Panc1 (cell line): Measurements from ENCODE around the gene HMX1. TPM values are rescaled to one million over a fixed set of nuclear protein-coding genes. Genes with fewer than 3 reads are reported as not detected.

Experiments
- ATAC-seq: fragments of 200-7000 bp; cut with Tn5 transposase; 2 replicates; pipeline ENCODE4 v1.9.1; 2020; ENCODE audit warnings: mild to moderate bottlenecking, moderate library complexity
- BruUV-seq: library from RNA; stranded (reverse); fragments of 400-500 nt; replicated peaks from 2 replicates; lab custom pipeline; 2021; lab: Mats Ljungman, UMichigan
- CTCF ChIA-PET: fragments of 300-600 bp; sonication (Branson Sonifier 250); formaldehyde crosslinking; loops from one replicate; lab custom pipeline; 2022; ENCODE audit warnings: antibody characterized with exemption; lab: Charles Lee
- POLR2A ChIA-PET: fragments of 300-600 bp; sonication (Branson Sonifier 250); formaldehyde crosslinking; loops from one replicate; lab custom pipeline; 2022; ENCODE audit warnings: antibody characterized with exemption; lab: Charles Lee
- DNase-seq: peaks from one replicate; pipeline ENCODE4 v3.0.0-alpha.2; 2010; ENCODE audit warnings: low read depth, low spot score
- H3K27ac ChIP-seq: 2 replicates; pipeline ENCODE4 v1.5.1; 2011; ENCODE audit warnings: mild to moderate bottlenecking, low read length, inconsistent platforms
- H3K27me3 ChIP-seq: fragments of 200-500 bp; sonication (Bioruptor generic); 2 replicates; pipeline ENCODE4 v1.6.0; 2014; ENCODE audit warnings: low read length, inconsistent platforms; ENCODE audit not compliant: control insufficient read depth, insufficient read depth
- H3K36me3 ChIP-seq: fragments of 200-500 bp; sonication (Bioruptor generic); 2 replicates; pipeline ENCODE4 v1.5.1; 2014; ENCODE audit warnings: inconsistent platforms, mild to moderate bottlenecking, low read length, moderate library complexity; ENCODE audit not compliant: control insufficient read depth, insufficient read depth
- H3K4me1 ChIP-seq: 2 replicates; pipeline ENCODE4 v1.5.1; 2011; ENCODE audit warnings: inconsistent platforms, mild to moderate bottlenecking, low read length, moderate library complexity; ENCODE audit not compliant: control insufficient read depth, insufficient read depth
- H3K4me3 ChIP-seq, 2 experiments: 2 replicates each; pipeline ENCODE4 v1.5.1; 2011 to 2012; ENCODE audit warnings: low read depth in 2 of 2, low read length in 2 of 2, mild to moderate bottlenecking in 2 of 2, inconsistent platforms in 1 of 2, moderate library complexity in 1 of 2
- H3K9me3 ChIP-seq: fragments of 200-500 bp; sonication (Bioruptor generic); 2 replicates; pipeline ENCODE4 v1.5.1; 2014; ENCODE audit warnings: low read depth, mild to moderate bottlenecking, inconsistent platforms, low read length, moderate library complexity; ENCODE audit not compliant: control insufficient read depth, insufficient read depth
- POLR2AphosphoS5 ChIP-seq: IDR thresholded peaks from 2 replicates; pipeline ENCODE4 v1.6.1; 2012; ENCODE audit warnings: mild to moderate bottlenecking, low read depth, low read length, moderate library complexity
- SIN3A ChIP-seq: IDR thresholded peaks from 2 replicates; pipeline ENCODE4 v1.6.1; 2012; ENCODE audit warnings: low read depth, mild to moderate bottlenecking, low read length, moderate library complexity, borderline replicate concordance; ENCODE audit not compliant: insufficient read depth
- TCF7L2 ChIP-seq: IDR thresholded peaks from 2 replicates; pipeline ENCODE4 v1.6.1; 2011; ENCODE audit warnings: mild to moderate bottlenecking, low read depth, low read length, inconsistent platforms
- in situ Hi-C: cut with HindIII; loops from 2 replicates; pipeline ENCODE4 v1.10.0; 2016; ENCODE audit warnings: low sequenced_read_pairs, low pct_unique_long_range_greater_than_20kb
- intact Hi-C: fragments of 100-400 bp; cut with micrococcal nuclease; formaldehyde crosslinking; loops from one replicate; pipeline ENCODE4 v1.10.0; 2022; ENCODE audit not compliant: unreplicated experiment
- total RNA-seq: library from RNA; stranded (reverse); gene quantifications from one replicate; pipeline ENCODE4 v1.2.1, GENCODE V29; 2021; ENCODE audit not compliant: unreplicated experiment
- TF ChIP-seq, protein P1 (sequence below): fragments of 450-650 bp; IDR thresholded peaks from 2 replicates; pipeline ENCODE4 v1.5.1; 2017; ENCODE audit warnings: mild to moderate bottlenecking
- TF ChIP-seq, protein P2 (sequence below), 2 experiments: IDR thresholded peaks; 2 replicates each; pipeline ENCODE4 v1.6.1; 2011 to 2012; ENCODE audit warnings: low read depth in 2 of 2, control low read depth in 1 of 2, low read length in 1 of 2, mild to moderate bottlenecking in 1 of 2, moderate library complexity in 1 of 2; ENCODE audit not compliant: insufficient read depth in 1 of 2

HMX1 gene
- total RNA-seq, 1 experiment from 2014 or later = not detected

DNA sequence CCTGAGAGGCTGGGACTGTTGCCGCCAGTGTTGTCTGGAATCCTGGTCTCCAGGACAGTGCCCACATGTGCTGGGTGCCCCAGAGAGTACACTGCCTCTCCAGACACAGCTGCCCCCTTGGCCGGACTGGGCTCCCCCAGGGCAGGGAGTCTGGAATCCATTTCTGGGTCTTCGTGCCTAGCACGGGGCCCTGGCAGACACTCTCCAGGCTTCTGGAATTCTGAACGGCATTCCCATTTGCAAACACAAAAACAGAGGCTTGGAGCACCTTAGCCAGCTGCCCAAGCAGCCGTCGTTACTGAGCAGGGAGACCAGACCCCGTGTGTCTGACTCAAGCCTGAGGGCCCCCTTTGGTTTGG lies 20.8 kb downstream of the HMX1 start:
- H3K4me3 ChIP-seq = no peak overlapping the region
- no peaks in the 10 kb centered on the region for H3K4me1 ChIP-seq
- H3K27me3 ChIP-seq = no peaks in the 10 kb centered on the region
- ChIA-PET POLR2A (no interaction called here), CTCF (no interaction called here)
- no peaks in the 10 kb centered on the region for H3K9me3 ChIP-seq
- DNase-seq (no peak), ATAC-seq (no peak)
- no TSS peak for BruUV-seq
- H3K36me3 ChIP-seq = no peaks in the 10 kb centered on the region
- intact Hi-C loops = no loop called here
- no peak overlapping the region for H3K27ac ChIP-seq
- TF ChIP-seq SIN3A = no peak
- TF ChIP-seq POLR2AphosphoS5 = no peak
- TF ChIP-seq, protein P1, sequence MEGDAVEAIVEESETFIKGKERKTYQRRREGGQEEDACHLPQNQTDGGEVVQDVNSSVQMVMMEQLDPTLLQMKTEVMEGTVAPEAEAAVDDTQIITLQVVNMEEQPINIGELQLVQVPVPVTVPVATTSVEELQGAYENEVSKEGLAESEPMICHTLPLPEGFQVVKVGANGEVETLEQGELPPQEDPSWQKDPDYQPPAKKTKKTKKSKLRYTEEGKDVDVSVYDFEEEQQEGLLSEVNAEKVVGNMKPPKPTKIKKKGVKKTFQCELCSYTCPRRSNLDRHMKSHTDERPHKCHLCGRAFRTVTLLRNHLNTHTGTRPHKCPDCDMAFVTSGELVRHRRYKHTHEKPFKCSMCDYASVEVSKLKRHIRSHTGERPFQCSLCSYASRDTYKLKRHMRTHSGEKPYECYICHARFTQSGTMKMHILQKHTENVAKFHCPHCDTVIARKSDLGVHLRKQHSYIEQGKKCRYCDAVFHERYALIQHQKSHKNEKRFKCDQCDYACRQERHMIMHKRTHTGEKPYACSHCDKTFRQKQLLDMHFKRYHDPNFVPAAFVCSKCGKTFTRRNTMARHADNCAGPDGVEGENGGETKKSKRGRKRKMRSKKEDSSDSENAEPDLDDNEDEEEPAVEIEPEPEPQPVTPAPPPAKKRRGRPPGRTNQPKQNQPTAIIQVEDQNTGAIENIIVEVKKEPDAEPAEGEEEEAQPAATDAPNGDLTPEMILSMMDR = no peak
- in situ Hi-C loops = no loop called here

DNA sequence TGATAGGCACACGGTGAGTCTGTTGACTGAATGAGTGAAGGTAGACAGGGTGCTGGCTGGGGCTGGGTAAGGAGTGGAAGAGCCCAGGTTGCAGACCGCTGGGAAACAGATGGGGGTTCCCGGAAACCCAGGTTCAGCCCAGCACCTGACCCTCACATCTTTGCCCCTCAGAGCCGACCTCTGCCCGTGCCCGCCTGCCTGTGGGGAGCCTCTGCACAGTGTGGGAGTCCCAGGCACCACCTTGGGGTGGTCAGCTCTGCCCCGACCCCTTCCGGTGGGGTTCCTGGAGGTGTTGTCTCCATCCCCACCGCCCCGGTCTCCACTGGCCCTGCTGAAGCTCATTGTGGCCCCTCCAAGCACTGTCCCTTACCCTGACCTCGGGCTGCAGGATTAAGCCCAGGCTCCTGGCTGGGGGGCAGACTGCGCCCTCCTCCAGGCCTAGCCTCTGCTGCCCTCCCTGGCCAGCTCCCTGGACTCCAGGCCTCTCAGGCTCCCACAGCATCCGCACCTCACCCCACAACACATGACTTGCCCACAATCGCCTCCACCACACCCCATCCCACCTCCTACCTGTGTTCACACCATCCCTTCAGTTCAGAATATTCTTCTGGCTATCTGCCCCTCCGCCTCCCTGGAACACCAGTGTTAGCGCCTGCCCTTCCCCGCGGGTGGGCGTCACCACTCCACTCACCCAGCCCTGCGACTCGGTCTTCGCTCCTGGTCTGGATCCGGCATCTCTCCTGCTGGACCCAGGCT lies 21.4 kb downstream of the HMX1 start:
- Histone ChIP-seq H3K27ac (no peak overlapping the region), H3K36me3 (no peaks in the 10 kb centered on the region), H3K4me3 (no peak overlapping the region), H3K9me3 (no peaks in the 10 kb centered on the region), H3K27me3 (no peaks in the 10 kb centered on the region), H3K4me1 (no peaks in the 10 kb centered on the region)
- ATAC-seq (no peak), DNase-seq (no peak)
- BruUV-seq = no TSS peak
- in situ Hi-C loops (no loop called here), intact Hi-C loops (no loop called here)
- CTCF ChIA-PET = no interaction called here
- POLR2A ChIA-PET = no interaction called here
- TF ChIP-seq POLR2AphosphoS5 = no peak
- no peak for TF ChIP-seq SIN3A

GRCh38 chr4:8849266-8850073 lies 22.2 kb downstream of the HMX1 start:
- DNase-seq (no peak), ATAC-seq (no peak)
- no peak for TF ChIP-seq SIN3A
- no peak for TF ChIP-seq TCF7L2
- TF ChIP-seq POLR2AphosphoS5 = no peak
- TF ChIP-seq, protein P1 = no peak
- TF ChIP-seq, protein P2, sequence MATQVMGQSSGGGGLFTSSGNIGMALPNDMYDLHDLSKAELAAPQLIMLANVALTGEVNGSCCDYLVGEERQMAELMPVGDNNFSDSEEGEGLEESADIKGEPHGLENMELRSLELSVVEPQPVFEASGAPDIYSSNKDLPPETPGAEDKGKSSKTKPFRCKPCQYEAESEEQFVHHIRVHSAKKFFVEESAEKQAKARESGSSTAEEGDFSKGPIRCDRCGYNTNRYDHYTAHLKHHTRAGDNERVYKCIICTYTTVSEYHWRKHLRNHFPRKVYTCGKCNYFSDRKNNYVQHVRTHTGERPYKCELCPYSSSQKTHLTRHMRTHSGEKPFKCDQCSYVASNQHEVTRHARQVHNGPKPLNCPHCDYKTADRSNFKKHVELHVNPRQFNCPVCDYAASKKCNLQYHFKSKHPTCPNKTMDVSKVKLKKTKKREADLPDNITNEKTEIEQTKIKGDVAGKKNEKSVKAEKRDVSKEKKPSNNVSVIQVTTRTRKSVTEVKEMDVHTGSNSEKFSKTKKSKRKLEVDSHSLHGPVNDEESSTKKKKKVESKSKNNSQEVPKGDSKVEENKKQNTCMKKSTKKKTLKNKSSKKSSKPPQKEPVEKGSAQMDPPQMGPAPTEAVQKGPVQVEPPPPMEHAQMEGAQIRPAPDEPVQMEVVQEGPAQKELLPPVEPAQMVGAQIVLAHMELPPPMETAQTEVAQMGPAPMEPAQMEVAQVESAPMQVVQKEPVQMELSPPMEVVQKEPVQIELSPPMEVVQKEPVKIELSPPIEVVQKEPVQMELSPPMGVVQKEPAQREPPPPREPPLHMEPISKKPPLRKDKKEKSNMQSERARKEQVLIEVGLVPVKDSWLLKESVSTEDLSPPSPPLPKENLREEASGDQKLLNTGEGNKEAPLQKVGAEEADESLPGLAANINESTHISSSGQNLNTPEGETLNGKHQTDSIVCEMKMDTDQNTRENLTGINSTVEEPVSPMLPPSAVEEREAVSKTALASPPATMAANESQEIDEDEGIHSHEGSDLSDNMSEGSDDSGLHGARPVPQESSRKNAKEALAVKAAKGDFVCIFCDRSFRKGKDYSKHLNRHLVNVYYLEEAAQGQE (IDR thresholded peaks at IDR 0.05; ENCODE audit: insufficient read depth in 1 of 2, low read depth in 2 of 2, low read length in 1 of 2) = no peak
- Histone ChIP-seq H3K36me3 (no peaks in the 10 kb centered on the region), H3K27me3 (no peaks in the 10 kb centered on the region), H3K9me3 (no peaks in the 10 kb centered on the region), H3K4me1 (no peaks in the 10 kb centered on the region), H3K4me3 (no peak overlapping the region), H3K27ac (no peak overlapping the region)
- POLR2A ChIA-PET = no interaction called here
- CTCF ChIA-PET = no interaction called here
- intact Hi-C loops (no loop called here), in situ Hi-C loops (no loop called here)
- no TSS peak for BruUV-seq
